ENCODE data around the gene LTB.

Gene LTB

DNA sequence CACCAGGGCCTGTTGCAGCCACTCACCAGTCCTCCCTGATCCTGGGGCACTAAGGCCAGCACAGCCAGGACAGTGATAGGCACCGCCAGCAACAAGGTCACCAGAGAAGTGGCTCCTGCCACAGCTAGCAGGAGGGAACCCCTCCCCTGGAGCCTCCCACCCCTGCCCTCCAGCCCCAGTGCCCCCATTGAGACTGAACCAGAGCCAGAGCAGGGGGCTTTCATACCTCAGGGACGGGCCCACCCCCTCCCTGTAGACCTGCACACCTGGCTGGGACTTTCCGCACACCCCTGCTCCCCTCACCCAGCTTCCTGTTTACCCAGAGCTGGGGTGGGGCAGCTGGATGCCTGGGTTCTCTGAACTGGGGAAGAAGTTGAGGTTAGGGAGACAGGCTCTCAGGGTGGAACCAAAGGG lies at the start of gene LTB:
Gene LTB, minus strand, starts transcription at position 195 of the 414 bp plus-strand sequence. Its CDS starts 7 bp downstream, at position 188.
- DNase-seq = no peak

GRCh38 chr6:31631681-31632278 lies 49.6 kb upstream of the LTB start:
- no peak for DNase-seq

DNA sequence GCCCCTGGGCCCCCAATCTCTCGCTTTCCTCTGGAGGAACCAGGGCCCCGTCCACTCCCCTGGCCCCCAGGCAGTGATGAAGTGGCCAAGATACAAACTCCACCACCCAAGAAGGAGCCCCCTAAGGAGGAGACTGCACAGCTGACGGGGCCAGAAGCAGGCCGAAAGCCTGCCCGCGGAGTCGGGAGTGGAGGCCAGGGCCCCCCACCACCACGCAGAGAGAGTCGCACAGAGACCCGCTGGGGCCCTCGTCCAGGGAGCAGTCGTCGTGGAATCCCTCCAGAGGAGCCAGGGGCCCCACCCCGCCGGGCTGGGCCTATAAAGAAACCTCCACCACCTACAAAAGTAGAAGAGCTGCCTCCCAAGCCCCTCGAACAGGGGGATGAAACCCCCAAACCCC lies 49.0 kb upstream of the LTB start:
- no peak for DNase-seq

DNA sequence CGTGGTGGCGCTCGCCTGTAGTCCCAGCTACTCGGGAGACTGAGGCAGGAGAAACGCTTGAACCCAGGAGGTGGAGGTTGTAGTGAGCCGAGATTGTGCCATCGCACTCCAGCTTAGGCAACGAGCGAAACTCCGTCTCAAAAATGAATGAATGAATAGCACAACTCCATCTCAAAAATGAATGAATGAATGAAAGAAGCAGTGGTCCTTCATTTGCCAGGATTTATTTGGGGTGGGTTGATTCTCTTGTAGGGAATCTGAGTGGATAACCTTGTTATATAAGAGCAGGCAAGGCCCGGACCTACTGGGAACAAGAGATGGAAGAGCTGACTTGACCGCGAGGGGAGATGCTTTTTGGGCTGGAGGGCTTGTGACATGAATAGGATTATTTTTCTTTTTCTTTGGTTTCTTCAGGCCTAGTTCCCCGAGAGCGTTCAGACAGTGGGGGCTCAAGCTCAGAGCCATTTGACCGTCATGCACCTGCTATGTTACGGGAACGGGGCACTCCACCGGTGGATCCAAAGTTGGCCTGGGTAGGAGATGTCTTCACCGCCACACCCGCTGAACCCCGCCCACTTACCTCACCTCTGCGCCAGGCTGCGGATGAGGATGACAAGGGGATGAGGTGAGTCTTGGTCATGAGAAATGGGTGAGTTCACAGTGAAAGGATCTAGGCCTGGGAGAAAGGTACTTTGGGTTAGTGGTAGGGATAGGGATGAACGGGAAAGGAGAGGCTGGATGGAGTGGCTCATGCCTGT lies 48.1 kb upstream of the LTB start:
- DNase-seq = no peak

DNA sequence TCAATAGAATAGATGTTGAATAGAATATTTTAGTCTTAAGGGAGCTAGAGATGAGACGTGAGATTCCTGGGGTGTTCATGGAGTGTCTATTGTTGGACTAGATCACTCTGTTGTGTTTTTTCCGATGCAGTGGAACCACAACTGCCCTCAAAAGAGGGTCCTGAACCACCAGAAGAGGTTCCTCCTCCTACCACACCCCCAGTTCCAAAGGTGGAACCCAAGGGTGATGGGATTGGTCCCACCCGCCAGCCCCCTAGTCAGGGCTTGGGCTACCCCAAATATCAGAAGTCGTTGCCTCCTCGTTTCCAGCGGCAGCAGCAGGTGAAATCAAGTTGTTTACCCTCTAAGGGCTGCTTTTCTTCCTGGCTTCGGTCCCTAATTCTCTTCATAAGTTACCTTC lies 46.8 kb upstream of the LTB start:
- no peak for DNase-seq

DNA sequence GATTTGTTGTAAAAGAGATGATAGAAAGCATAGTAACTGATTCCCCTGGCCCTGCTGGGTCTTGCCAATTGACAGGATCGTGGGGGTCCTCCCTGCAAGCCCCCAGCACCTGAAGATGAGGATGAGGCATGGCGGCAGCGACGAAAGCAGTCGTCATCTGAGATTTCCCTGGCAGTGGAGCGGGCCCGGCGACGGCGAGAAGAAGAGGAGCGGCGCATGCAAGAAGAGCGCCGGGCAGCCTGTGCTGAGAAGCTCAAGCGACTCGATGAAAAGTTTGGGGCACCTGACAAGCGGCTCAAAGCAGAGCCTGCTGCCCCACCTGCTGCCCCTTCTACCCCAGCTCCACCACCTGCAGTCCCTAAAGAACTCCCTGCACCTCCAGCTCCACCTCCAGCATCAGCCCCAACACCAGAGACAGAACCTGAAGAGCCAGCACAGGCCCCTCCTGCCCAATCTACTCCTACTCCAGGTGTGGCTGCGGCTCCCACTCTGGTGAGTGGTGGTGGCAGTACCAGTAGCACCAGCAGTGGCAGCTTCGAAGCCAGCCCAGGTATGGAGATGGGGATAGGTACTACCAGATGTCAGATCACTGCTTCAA lies 45.6 kb upstream of the LTB start:
- no peak for DNase-seq

DNA sequence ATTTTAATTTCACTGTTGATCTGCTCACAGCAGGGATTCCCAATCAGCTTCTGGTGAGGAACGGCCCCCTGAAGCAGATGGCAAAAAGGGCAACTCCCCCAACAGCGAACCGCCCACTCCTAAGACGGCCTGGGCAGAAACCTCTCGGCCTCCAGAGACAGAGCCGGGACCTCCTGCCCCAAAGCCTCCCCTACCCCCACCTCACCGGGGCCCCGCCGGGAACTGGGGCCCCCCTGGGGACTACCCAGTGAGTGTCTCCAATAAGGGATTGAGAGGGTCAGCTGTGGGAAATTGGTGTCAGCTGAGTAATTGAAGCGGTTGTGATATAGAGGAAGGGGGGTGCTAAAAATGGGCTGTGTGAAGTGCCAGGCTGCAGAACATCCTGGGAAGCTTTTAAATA lies 44.7 kb upstream of the LTB start:
- no peak for DNase-seq

DNA sequence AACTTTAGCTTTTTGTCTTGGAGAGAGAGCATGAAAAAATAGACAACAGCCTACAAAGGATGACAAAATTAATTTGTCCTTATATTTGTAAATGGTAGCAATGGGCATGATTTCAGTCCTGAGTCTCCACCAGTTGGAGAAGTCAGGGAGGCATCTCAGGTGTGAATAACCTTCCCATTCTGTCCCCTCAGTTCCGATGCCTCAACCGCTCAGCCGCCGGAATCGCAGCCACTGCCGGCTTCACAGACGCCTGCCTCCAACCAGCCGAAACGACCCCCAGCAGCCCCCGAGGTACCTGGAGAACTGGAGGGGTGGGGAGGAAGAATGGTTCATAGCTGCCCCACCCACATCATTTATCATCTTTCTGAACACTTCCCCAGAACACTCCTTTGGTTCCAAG lies 41.8 kb upstream of the LTB start:
- no peak for DNase-seq

- no peak for DNase-seq
Observed at GRCh38 chr6:31622684-31623091, 40.5 kb upstream of the LTB start.

DNA sequence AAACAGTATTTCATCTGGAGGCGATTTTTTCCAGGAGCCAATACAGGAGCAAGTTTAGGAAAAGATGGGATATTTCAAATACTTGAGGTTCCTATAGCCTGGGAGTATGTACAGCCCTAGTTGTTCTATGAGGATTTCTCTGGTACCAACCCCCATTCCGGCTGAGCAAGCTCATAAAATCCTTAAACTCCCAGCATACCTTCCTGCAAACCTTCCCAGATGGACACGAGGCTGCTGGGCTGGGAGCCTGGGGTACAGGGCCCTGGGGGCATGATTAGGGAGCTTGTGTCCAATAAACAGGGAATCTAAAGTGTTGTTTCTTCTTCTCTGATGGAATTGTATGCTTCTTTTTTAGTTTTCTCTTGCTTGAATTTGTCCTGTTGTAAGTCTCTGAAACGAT lies 39.8 kb upstream of the LTB start:
- DNase-seq = no peak

GRCh38 chr6:31621320-31621939 lies 39.2 kb upstream of the LTB start:
- no peak for DNase-seq

- peak; percentile 78 for DNase-seq
Observed at GRCh38 chr6:31620586-31621319, 38.5 kb upstream of the LTB start, which contains the start of gene PRRC2A. TSS of gene PRRC2A (plus strand) at chr6:31620715. CDS start at chr6:31622790, 2,075 bp downstream.

DNA sequence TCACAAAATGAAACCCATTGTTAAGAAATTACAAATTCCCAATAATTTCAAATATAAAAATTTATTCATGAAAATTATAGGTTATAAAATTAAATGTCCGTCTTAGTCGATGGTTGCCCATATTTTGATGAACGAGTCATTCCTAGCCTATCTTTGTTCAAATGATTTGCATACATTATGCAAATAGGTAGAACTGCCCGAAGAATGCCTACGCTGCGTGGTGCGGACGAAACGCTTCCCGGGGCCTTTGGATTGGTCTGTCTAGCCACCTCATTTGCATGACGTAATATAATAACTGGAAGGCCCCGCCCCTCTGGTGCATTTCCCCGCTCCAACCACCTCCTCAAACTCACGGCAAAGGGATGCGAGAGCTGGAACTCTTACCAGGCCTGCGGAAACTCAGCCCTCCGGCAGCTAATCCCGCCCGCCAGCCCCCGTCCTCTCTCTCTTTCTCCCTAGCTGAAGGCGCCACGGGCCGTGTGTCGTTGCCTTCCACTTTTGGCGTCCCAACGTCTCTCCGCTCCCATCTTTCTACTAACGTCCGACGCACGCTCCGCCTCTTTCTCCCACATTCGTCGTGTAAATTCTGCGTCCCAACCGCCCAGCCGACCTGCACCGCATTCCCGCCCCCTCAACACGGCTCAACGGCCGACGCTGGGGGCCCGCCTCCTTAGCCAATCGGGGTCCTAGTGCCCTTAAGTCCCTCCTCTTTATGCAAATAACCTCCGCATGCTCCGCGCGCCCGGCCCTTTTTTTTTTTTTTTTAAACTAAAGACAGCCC lies 37.8 kb upstream of the LTB start:
- peak; percentile 99 for DNase-seq

DNA sequence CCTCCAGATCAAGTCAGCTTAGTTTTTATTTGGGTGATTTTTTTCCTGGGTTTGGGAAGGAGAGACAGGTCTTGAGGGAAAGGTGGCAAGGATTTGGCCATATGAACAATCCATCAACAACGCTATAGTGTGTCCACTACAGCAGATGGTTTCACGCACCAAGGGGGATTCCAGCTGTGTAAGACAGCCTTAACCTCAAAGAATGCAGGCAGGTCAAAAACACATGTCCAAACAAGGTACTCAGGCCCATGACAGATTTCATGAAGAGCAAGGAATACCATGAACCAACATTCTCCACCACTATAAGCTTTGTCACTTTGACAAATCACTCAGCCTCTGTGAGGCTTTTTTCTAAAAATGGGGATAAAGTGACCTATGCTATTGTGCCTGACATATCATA lies 34.8 kb upstream of the LTB start:
- DNase-seq = no peak

DNA sequence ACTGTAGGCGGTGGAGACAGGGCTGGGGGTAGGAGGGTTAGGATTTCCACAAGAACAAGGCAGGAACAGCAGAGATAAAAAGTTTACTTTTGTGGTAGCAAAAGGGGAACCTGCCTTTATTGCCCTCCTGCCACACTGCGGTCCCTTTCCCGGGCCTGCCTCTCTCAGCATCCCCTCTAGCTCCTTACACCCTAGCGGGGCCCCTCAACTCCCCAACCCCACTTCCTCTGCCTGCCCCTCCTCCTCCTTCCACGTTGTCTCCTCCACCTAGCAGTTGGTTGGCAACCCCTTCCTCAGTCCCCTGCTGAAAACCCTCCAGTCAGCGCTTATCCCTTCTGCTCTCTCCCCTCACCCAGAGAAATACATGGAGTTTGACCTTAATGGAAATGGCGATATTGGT lies 33.5 kb upstream of the LTB start:
- DNase-seq = no peak

- no peak for DNase-seq
Observed at GRCh38 chr6:31614684-31615578, 32.7 kb upstream of the LTB start, which contains the start of gene AIF1. TSS of gene AIF1 (plus strand) at chr6:31615234. CDS start at chr6:31615330, 96 bp downstream.

- no peak for DNase-seq
Observed at GRCh38 chr6:31614075-31614619, 31.9 kb upstream of the LTB start.

- DNase-seq = no peak
Observed at GRCh38 chr6:31610968-31611367, 28.7 kb upstream of the LTB start.

DNA sequence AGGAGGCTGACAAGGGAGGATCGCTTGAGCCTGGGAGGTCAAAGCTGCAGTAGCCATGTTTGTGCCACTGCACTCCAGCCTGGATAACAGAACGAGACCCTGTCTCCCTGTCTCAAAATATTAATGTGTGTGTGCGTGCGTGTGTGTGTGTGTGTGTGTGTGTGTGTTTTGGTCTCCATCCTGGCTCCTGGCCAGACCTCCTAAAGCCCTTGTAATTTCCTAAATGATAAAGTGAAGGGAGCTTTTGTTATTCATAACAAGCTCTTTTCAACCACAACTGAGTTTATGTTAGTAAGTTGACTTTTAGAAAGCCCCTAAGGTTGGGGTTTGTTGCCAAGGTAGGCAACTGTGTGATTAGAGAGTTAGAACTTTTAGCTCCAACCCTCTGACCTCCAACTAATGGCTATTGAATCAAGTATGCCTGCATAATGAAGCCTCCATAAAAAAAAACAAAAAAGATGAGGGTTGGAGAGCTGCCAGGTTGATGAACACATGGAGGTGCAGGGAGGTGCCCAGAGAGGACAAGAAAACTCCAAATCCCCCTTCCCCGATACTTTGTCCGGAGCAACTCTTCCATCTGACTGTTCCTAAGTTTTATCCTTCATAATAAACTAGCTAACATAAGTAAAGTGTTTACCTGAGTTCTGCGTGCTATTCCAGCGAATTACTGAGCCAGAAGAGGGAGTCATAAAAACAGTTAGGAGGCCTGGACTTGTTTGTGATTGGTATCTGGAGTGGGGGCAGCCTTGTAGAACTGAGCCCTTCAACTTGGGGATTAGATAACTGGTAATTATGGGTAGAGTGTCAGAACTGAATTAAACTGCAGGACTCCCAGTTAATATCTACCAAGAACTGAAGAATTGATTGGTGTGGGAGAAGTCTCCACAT lies 27.5 kb upstream of the LTB start:
- peak; percentile 63 for DNase-seq

GRCh38 chr6:31607317-31607716 lies 25.1 kb upstream of the LTB start:
- DNase-seq = no peak
